Neuronal stem cell (in vitro differentiated cells): Measurements from ENCODE around the gene THBS2.
A peak's percentile ranks its signal among the peaks of the same experiment; 100 is the strongest.

Experiments used
- DNase-seq: peaks from one replicate; pipeline ENCODE4 v3.0.0-alpha.2; 2013; ENCODE audit warnings: low spot score
- H2AFZ ChIP-seq: one replicate; pipeline ENCODE4 v1.6.1; 2013; ENCODE audit warnings: mild to moderate bottlenecking, low read length, inconsistent platforms
- H2AK5ac ChIP-seq: 2 replicates; pipeline ENCODE4 v1.6.1; 2013; ENCODE audit warnings: low read depth, mild to moderate bottlenecking, inconsistent platforms, low read length, moderate library complexity, mixed read lengths
- H2BK120ac ChIP-seq: 2 replicates; pipeline ENCODE4 v1.6.1; 2013; ENCODE audit warnings: low read depth, mild to moderate bottlenecking, inconsistent platforms, low read length, moderate library complexity, mixed read lengths
- H2BK12ac ChIP-seq: one replicate; pipeline ENCODE4 v1.6.1; 2013; ENCODE audit warnings: low read length, inconsistent platforms
- H2BK15ac ChIP-seq: 2 replicates; pipeline ENCODE4 v1.6.1; 2013; ENCODE audit warnings: mild to moderate bottlenecking, low read length, inconsistent platforms, mixed read lengths
- H2BK5ac ChIP-seq: one replicate; pipeline ENCODE4 v1.6.1; 2013; ENCODE audit warnings: inconsistent platforms, mild to moderate bottlenecking, low read length, moderate library complexity
- H3K14ac ChIP-seq: one replicate; pipeline ENCODE4 v1.6.1; 2013; ENCODE audit warnings: low read length, inconsistent platforms
- H3K18ac ChIP-seq: 2 replicates; pipeline ENCODE4 v1.6.1; 2013; ENCODE audit warnings: low read length, inconsistent platforms
- H3K23ac ChIP-seq: 2 replicates; pipeline ENCODE4 v1.6.1; 2013; ENCODE audit warnings: low read depth, mild to moderate bottlenecking, mixed read lengths, low read length, inconsistent platforms; ENCODE audit not compliant: poor library complexity
- H3K27ac ChIP-seq: replicated peaks from 3 replicates; pipeline ENCODE4 v1.5.1; 2013; ENCODE audit warnings: low read length, inconsistent platforms
- H3K27me3 ChIP-seq, 3 experiments: 2 replicates each; pipeline ENCODE4 v1.6.1; 2013; ENCODE audit warnings: low read length in 3 of 3, mild to moderate bottlenecking in 2 of 3, inconsistent platforms in 1 of 3, low read depth in 1 of 3, mixed read lengths in 1 of 3, moderate library complexity in 1 of 3; ENCODE audit not compliant: control insufficient read depth in 3 of 3, insufficient read depth in 3 of 3
- H3K36me3 ChIP-seq, 2 donors: replicated peaks in 1 of 2; 2 replicates each; pipeline ENCODE4 v1.6.1; 2013; ENCODE audit warnings: low read length in 2 of 2; ENCODE audit not compliant: control insufficient read depth in 2 of 2, insufficient read depth in 2 of 2
- H3K4ac ChIP-seq: 2 replicates; pipeline ENCODE4 v1.6.1; 2013; ENCODE audit warnings: inconsistent platforms, mild to moderate bottlenecking, low read length, moderate library complexity
- H3K4me1 ChIP-seq, 2 donors: 1 replicate in 1 of 2; 2 replicates in 1 of 2; pipeline ENCODE4 v1.6.1; 2013; ENCODE audit warnings: low read length in 2 of 2, low read depth in 1 of 2; ENCODE audit not compliant: control insufficient read depth in 2 of 2, insufficient read depth in 1 of 2
- H3K4me2 ChIP-seq: one replicate; pipeline ENCODE4 v1.6.1; 2013; ENCODE audit warnings: mild to moderate bottlenecking, low read length, inconsistent platforms; ENCODE audit not compliant: insufficient read depth, poor library complexity, severe bottlenecking
- H3K4me3 ChIP-seq, 2 donors: 2 replicates each; pipeline ENCODE4 v1.5.1; 2013; ENCODE audit warnings: low read length in 2 of 2, mild to moderate bottlenecking in 2 of 2, inconsistent platforms in 1 of 2, moderate library complexity in 1 of 2
- H3K79me1 ChIP-seq: one replicate; pipeline ENCODE4 v1.6.1; 2013; ENCODE audit warnings: low read depth, mild to moderate bottlenecking, inconsistent platforms, low read length, moderate library complexity
- H3K9ac ChIP-seq: one replicate; pipeline ENCODE4 v1.6.1; 2013; ENCODE audit warnings: mild to moderate bottlenecking, low read depth, low read length, inconsistent platforms; ENCODE audit not compliant: poor library complexity
- H3K9me3 ChIP-seq, 2 donors: replicated peaks in 1 of 2; 2 replicates each; pipeline versions ENCODE3 to v1.6.1; 2013; ENCODE audit warnings: low read length in 2 of 2, mild to moderate bottlenecking in 2 of 2, inconsistent platforms in 1 of 2, low read depth in 1 of 2, mixed read lengths in 1 of 2, moderate library complexity in 1 of 2; ENCODE audit not compliant: control insufficient read depth in 2 of 2, insufficient read depth in 1 of 2
- H4K8ac ChIP-seq: one replicate; pipeline ENCODE4 v1.6.1; 2013; ENCODE audit warnings: low read depth, mild to moderate bottlenecking, inconsistent platforms, low read length, moderate library complexity
- H4K91ac ChIP-seq: one replicate; pipeline ENCODE4 v1.6.1; 2013; ENCODE audit warnings: low read length, low read depth, mild to moderate bottlenecking, inconsistent platforms; ENCODE audit not compliant: poor library complexity
- WGBS, 2 donors: extraction: QIAGEN DNeasy Blood & Tissue Kit; methylation state at CpG; one replicate each; pipeline ENCODE4 v1.1.7; 2013; ENCODE audit warnings: missing lambda C conversion rate in 2 of 2, mixed read lengths in 1 of 2; ENCODE audit not compliant: insufficient read length in 2 of 2, insufficient replicate concordance in 1 of 2; ENCODE audit errors: extremely low coverage in 2 of 2; 5-methylcytosine and 5-hydroxymethylcytosine counted together

Gene THBS2

DNA sequence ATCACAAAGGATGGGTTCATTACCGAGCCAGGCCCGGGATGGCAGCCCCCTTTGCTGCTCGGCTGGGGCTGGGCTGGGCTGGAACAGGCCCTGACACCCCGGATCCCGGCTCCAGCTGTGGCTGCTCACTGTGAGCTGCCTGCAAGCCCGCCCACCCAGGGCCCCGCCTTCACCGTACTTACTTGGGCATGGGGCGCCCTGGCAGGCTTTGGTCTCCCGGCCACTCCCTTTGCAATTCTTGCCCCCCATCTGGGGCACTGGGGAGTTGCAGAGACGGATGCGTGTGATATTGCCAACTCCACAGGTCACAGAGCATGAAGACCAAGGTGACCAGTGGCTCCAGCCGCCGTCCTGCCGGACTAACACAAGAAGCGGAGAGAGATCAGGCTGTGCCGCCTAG is 16.7 kb downstream of the THBS2 start:
- Histone ChIP-seq H3K4me1 (no peaks in the 10 kb centered on the region), H3K18ac (no peak overlapping the region), H3K4ac (no peak overlapping the region), H3K4me2 (no peak overlapping the region), H2BK120ac (no peak overlapping the region), H4K8ac (no peak overlapping the region), H3K4me3 (no peak overlapping the region), H3K9me3 (peaks cover 0 to 12% of the 10 kb centered on the region in 2 donors), H3K27ac (no peak overlapping the region), H3K23ac (no peak overlapping the region), H3K9ac (no peak overlapping the region), H2BK5ac (no peak overlapping the region), H3K27me3 (no peaks in the 10 kb centered on the region), H4K91ac (no peak overlapping the region), H2BK15ac (no peak overlapping the region), H3K36me3 (no peaks in the 10 kb centered on the region), H2BK12ac (no peak overlapping the region), H3K14ac (no peak overlapping the region), H3K79me1 (no peaks in the 10 kb centered on the region), H2AK5ac (no peak overlapping the region), H2AFZ (no peak overlapping the region)
- no CpG with 5 or more reads among the region's 17 CpGs for WGBS, 2 donors
- DNase-seq, result no peak

- Histone ChIP-seq H3K4me1 (no peaks in the 10 kb centered on the region), H3K4me3 (no peak overlapping the region), H3K14ac (no peak overlapping the region), H3K4me2 (no peak overlapping the region), H2BK15ac (no peak overlapping the region), H3K27me3 (no peaks in the 10 kb centered on the region), H2AFZ (no peak overlapping the region), H2BK5ac (no peak overlapping the region), H3K4ac (no peak overlapping the region), H3K18ac (no peak overlapping the region), H3K9me3 (peaks cover 0 to 12% of the 10 kb centered on the region in 2 donors), H2AK5ac (no peak overlapping the region), H4K91ac (no peak overlapping the region), H2BK12ac (no peak overlapping the region), H3K79me1 (no peaks in the 10 kb centered on the region), H2BK120ac (no peak overlapping the region), H4K8ac (no peak overlapping the region), H3K9ac (no peak overlapping the region), H3K23ac (no peak overlapping the region), H3K27ac (no peak overlapping the region), H3K36me3 (no peaks in the 10 kb centered on the region)
- no peak for DNase-seq
- 100% methylated on average over 4 of the region's 8 CpGs; no CpG with 5 or more reads in 1 of the 2 donors for WGBS, 2 donors
These were observed 17.1 kb downstream of the THBS2 start for GRCh38 chr6:169236545-169236944.

DNA sequence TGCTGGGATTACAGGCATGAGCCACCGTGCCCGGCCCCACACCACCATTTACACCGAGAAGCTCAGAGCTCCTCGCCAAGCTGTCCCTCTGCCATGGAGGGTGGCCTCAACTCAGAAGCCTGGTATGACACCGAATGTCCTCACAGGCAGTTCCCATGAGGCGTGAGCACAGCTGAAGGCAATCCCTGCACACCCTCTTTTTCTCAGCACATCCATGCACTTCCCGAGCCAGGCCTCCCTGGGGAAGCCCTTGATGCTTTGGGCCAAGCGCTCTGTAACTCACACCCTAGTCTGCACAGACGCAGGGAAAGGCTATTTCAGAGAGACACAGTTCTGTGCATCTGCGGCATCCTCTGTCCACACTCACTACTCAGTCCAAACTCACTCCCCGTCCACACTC is 18.4 kb downstream of the THBS2 start:
- Histone ChIP-seq H3K23ac (peak overlapping the region; percentile 57), H2BK12ac (no peak overlapping the region), H3K9me3 (peaks cover 0 to 12% of the 10 kb centered on the region in 2 donors), H3K27ac (no peak overlapping the region), H3K79me1 (no peaks in the 10 kb centered on the region), H3K36me3 (no peaks in the 10 kb centered on the region), H2BK120ac (no peak overlapping the region), H3K18ac (no peak overlapping the region), H2AK5ac (no peak overlapping the region), H3K4me2 (no peak overlapping the region), H3K4me3 (peak overlapping the region in 1 of 2 donors; percentile 42), H3K14ac (no peak overlapping the region), H4K8ac (peak overlapping the region; percentile 74), H3K4me1 (no peaks in the 10 kb centered on the region), H3K4ac (no peak overlapping the region), H2AFZ (no peak overlapping the region), H3K27me3 (no peaks in the 10 kb centered on the region), H3K9ac (peak overlapping the region; percentile 30), H2BK15ac (no peak overlapping the region), H2BK5ac (peak overlapping the region; percentile 25), H4K91ac (peak overlapping the region; percentile 59)
- WGBS, 2 donors, result no CpG with 5 or more reads among the region's 11 CpGs
- no peak for DNase-seq

DNA sequence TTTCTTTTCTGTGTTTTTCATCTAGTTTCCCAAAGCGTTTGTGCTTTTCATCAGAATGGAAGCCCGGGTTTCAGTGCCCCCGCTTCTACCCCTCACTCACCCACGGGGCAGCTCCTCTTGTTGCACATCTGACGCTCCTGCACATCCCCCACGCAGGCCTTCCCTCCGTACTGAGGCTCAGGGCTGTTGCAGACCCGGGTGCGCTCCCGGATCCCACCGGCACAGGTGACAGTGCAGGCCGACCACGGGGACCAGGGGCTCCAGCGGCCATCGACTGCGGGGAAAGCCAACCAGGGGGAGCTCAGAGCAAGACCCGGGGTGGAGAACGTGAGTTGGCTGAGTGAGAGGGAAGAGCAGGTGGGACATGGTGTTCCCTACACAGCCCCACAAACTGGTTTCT is 19.0 kb downstream of the THBS2 start:
- no peak overlapping the region for H3K4me2 ChIP-seq
- peak overlapping the region; percentile 65 for H3K18ac ChIP-seq
- no peak for DNase-seq
- H3K4me3 ChIP-seq, result no peak overlapping the region
- H2BK120ac ChIP-seq, result no peak overlapping the region
- H2BK15ac ChIP-seq, result peak overlapping the region; percentile 16
- H2BK12ac ChIP-seq, result no peak overlapping the region
- H2AFZ ChIP-seq, result no peak overlapping the region
- no peaks in the 10 kb centered on the region for H3K36me3 ChIP-seq
- peaks cover 0 to 12% of the 10 kb centered on the region in 2 donors for H3K9me3 ChIP-seq
- H3K27ac ChIP-seq, result no peak overlapping the region
- H2BK5ac ChIP-seq, result peak overlapping the region; percentile 25
- H3K27me3 ChIP-seq, result no peaks in the 10 kb centered on the region
- H3K79me1 ChIP-seq, result no peaks in the 10 kb centered on the region
- no CpG with 5 or more reads among the region's 18 CpGs for WGBS, 2 donors
- H4K8ac ChIP-seq, result no peak overlapping the region
- no peak overlapping the region for H3K4ac ChIP-seq
- H2AK5ac ChIP-seq, result no peak overlapping the region
- no peak overlapping the region for H3K14ac ChIP-seq
- H3K4me1 ChIP-seq, result no peaks in the 10 kb centered on the region
- H3K9ac ChIP-seq, result no peak overlapping the region
- no peak overlapping the region for H4K91ac ChIP-seq
- H3K23ac ChIP-seq, result no peak overlapping the region
